ENCODE results near the gene HSD11B1. TPM values are rescaled to one million over a fixed set of nuclear protein-coding genes. Genes with fewer than 3 reads are reported as not detected.

HSD11B1 gene
- total RNA-seq, 6 experiments from 2014 or later, result 281 to 749 (median 512) TPM

- ATAC-seq (no peak), DNase-seq (no peak)
- H3K27me3 ChIP-seq, result no peaks in the 10 kb centered on the region
- no peaks in the 10 kb centered on the region for H3K9me3 ChIP-seq
- H3K36me3 ChIP-seq, result no peaks in the 10 kb centered on the region
- H3K27ac ChIP-seq, result no peak overlapping the region
- intact Hi-C loops (cut with DNase I), result loop anchor here in 1 of 2 donors (10.0 kb wide), 1 partner anchor 172 kb away; no protein-coding TSS in a partner anchor
- peaks cover 0 to 4% (median 0%) of the 10 kb centered on the region in 4 donors for H3K4me1 ChIP-seq
- TF ChIP-seq CTCF (IDR thresholded peaks at IDR 0.05) (no peak), POLR2A (IDR thresholded peaks at IDR 0.05) (no peak)
- H3K4me3 ChIP-seq, result no peak overlapping the region
Measured at GRCh38 chr1:209767096-209767495, 62.5 kb downstream of the HSD11B1 start.

GRCh38 chr1:209767706-209768105 is 63.1 kb downstream of the HSD11B1 start:
- no peaks in the 10 kb centered on the region for H3K36me3 ChIP-seq
- intact Hi-C loops (cut with DNase I), result loop anchor here in 1 of 2 donors (10.0 kb wide), 1 partner anchor 173 kb away; no protein-coding TSS in a partner anchor
- peak overlapping the region in 1 of 3 donors; percentile 29 for H3K27ac ChIP-seq
- H3K9me3 ChIP-seq, result no peaks in the 10 kb centered on the region
- no peak overlapping the region for H3K4me3 ChIP-seq
- no peaks in the 10 kb centered on the region for H3K27me3 ChIP-seq
- peaks cover 0 to 4% (median 0%) of the 10 kb centered on the region in 4 donors for H3K4me1 ChIP-seq
- ATAC-seq (no peak), DNase-seq (no peak)
- TF ChIP-seq POLR2A (IDR thresholded peaks at IDR 0.05) (no peak), CTCF (IDR thresholded peaks at IDR 0.05) (no peak)

- intact Hi-C loops (cut with DNase I), result loop anchor here in 1 of 2 donors (10.0 kb wide), 1 partner anchor 174 kb away; no protein-coding TSS in a partner anchor
- DNase-seq (no peak), ATAC-seq (peak in 3 of 4 donors; percentile 30 to 59 (median 55))
Measured at GRCh38 chr1:209768354-209768774, 63.7 kb downstream of the HSD11B1 start.

GRCh38 chr1:209769171-209769904 is 64.7 kb downstream of the HSD11B1 start:
- Histone ChIP-seq H3K9me3 (no peaks in the 10 kb centered on the region), H3K27me3 (no peaks in the 10 kb centered on the region), H3K27ac (peak overlapping the region in 2 of 3 donors; percentile 30 to 72), H3K4me1 (peaks cover 0 to 4% (median 0%) of the 10 kb centered on the region in 4 donors), H3K4me3 (no peak overlapping the region), H3K36me3 (no peaks in the 10 kb centered on the region)
- no peak for TF ChIP-seq POLR2A (IDR thresholded peaks at IDR 0.05)
- TF ChIP-seq CTCF (IDR thresholded peaks at IDR 0.05), result no peak
- intact Hi-C loops (cut with DNase I), result loop anchor here in 1 of 2 donors (10.0 kb wide), 1 partner anchor 175 kb away; no protein-coding TSS in a partner anchor
- DNase-seq, result peak in 2 of 3 donors; percentile 43 to 59
- WGBS (ENCODE audit: insufficient coverage, low coverage, low lambda C conversion rate, missing lambda C conversion rate), result 35% methylated on average over 11 of the region's 13 CpGs
- peak; percentile 66 to 81 (median 76) for ATAC-seq

More at GRCh38 chr1:209768354-209768774, 63.7 kb downstream of the HSD11B1 start:
- 59% methylated on average over 9 of the region's 9 CpGs for WGBS (ENCODE audit: insufficient coverage, low coverage, low lambda C conversion rate, missing lambda C conversion rate)
- TF ChIP-seq POLR2A (IDR thresholded peaks at IDR 0.05) (no peak), CTCF (IDR thresholded peaks at IDR 0.05) (no peak)
- Histone ChIP-seq H3K9me3 (no peaks in the 10 kb centered on the region), H3K36me3 (no peaks in the 10 kb centered on the region), H3K27ac (peak overlapping the region in 2 of 3 donors; percentile 29 to 72), H3K27me3 (no peaks in the 10 kb centered on the region), H3K4me1 (peaks cover 0 to 4% (median 0%) of the 10 kb centered on the region in 4 donors), H3K4me3 (no peak overlapping the region)
